Upper lobe of left lung (tissue), 4 donors: ENCODE measurements around the gene XRCC4.

Experiments
- EP300 ChIP-seq, 4 donors: sonication (generic); formaldehyde crosslinking; IDR thresholded peaks; one replicate each; pipeline ENCODE4 v1.5.1; 2017; ENCODE audit warnings: antibody characterized with exemption in 4 of 4, control low read depth in 2 of 4
- TF ChIP-seq, protein P1 (sequence below), 6 experiments: fragments of 450-650 bp in 4 of 6; fragments of 200-600 bp in 2 of 6; sonication (generic) in 2 of 6; IDR thresholded peaks; one replicate each; pipeline ENCODE4 v1.5.1; 2016 to 2019; ENCODE audit warnings: antibody characterized with exemption in 6 of 6

GRCh38 chr5:83209963-83210362 is 132.6 kb downstream of the XRCC4 start:
- TF ChIP-seq, protein P1, sequence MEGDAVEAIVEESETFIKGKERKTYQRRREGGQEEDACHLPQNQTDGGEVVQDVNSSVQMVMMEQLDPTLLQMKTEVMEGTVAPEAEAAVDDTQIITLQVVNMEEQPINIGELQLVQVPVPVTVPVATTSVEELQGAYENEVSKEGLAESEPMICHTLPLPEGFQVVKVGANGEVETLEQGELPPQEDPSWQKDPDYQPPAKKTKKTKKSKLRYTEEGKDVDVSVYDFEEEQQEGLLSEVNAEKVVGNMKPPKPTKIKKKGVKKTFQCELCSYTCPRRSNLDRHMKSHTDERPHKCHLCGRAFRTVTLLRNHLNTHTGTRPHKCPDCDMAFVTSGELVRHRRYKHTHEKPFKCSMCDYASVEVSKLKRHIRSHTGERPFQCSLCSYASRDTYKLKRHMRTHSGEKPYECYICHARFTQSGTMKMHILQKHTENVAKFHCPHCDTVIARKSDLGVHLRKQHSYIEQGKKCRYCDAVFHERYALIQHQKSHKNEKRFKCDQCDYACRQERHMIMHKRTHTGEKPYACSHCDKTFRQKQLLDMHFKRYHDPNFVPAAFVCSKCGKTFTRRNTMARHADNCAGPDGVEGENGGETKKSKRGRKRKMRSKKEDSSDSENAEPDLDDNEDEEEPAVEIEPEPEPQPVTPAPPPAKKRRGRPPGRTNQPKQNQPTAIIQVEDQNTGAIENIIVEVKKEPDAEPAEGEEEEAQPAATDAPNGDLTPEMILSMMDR (IDR thresholded peaks at IDR 0.05): no peak
- no peak for TF ChIP-seq EP300 (IDR thresholded peaks at IDR 0.05)
